Central memory CD4-positive, alpha-beta T cell (primary cell): ENCODE results near the gene CIB2.
"Not testable (repeated sequence)": the region's sequence is repeated elsewhere in the genome, so short reads cannot be mapped to it uniquely, and the experiment has no call there.

ENCODE experiments used
- DNase-seq: peaks from one replicate; pipeline ENCODE4 v3.0.0; 2022
- total RNA-seq, 3 experiments: gene quantifications; one replicate each; lab custom pipeline; 2026; lab: John Stamatoyannopoulos, UW

Gene CIB2
- total RNA-seq, result 0.39 to 1.7 (median 0.92) reads per million in 3 experiments

DNA sequence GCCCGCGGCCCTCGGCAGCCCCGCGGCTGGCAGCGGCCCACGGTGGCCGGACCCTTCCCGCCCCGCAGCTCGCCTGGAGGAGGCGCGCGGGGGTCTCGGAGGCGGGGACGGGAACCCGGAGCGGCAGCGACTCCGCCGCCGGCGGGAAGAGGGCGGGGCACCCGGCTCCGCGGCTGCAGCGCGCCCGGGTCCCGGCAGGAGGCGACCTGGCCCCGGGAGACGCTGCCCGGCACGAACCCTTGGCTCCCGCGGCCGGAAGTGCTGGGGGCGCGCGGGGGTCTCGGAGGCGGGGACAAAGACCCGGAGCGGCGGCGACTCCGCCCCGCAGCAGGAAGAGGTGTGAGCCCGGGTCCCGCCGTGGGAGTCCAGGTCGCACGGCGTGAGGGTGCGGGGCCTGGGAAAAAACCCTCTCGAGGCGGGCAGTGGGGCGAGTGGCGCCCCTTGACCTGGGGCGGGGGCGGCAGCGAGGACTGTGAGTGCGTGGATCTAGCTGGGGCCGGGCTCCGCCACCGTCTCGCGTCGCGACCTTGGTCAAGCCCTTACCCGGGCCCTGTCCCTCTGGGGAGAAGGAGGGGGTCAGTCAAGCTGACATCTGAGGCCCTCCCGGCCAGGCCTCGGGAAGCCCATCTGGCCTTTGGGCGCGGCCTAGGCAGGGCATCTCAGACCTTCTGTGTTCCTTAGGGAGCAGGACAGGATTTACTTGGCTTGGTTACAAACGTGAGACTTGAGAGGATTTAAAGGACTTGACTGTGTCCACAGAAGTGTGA, at the start of gene CIB2:
Gene CIB2, minus strand, starts transcription at position 151 of the 767 bp plus-strand sequence. CDS start 230 bp downstream, outside the sequence.
- DNase-seq, result peak; percentile 73

GRCh38 chr15:78179906-78180305, 48.7 kb upstream of the CIB2 start:
- no peak for DNase-seq

DNA sequence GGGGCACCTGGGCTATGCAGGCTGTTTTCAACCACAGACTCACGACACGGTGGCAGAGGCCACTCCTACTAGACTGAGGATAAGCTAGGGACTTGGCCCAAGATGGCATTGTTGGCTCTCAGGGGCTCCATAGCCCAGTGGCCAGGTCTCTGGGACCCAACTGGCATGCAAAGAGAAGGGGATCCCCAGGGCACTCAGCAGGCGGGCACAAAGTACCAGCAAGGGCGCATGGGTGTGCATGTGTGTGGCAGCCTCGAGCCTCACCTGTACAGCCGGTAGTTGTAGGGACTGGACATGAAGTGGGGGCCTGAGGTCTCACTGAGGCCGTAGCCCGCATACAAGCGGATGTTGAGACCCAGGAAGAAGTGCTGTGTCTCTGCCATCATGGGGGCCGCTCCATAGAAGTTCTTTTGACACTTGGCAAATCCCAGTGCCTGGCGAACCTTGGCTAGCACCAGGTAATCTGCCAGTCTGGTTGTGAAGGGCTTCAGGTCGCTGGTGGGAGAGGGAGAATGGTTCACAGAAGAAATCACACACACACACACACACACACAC, 48.1 kb upstream of the CIB2 start:
- DNase-seq, result no peak

- DNase-seq, result no peak
Measured at GRCh38 chr15:78178064-78178463, 46.8 kb upstream of the CIB2 start.

- no peak for DNase-seq
Measured at GRCh38 chr15:78177447-78177873, 46.2 kb upstream of the CIB2 start.

DNA sequence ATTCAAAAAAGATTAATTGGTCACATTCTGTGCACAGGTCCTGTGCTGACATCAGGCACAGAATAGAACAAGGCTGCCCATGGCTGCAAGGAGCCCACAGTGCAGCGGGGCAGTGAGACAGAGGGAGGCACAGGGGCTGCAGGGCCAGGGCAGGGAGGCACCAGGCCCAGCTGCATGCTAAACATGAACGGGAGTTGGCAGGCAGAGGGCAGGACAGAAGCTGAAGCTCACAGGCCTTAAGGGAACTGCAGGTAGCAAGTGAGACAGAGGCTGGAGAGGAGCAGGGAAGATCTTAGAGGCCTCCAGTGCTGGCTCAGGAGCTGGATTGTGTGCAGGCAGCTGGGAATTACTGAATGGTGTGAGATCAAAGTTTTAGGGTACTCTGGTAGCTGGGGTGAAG, 44.1 kb upstream of the CIB2 start:
- DNase-seq, result no peak

DNA sequence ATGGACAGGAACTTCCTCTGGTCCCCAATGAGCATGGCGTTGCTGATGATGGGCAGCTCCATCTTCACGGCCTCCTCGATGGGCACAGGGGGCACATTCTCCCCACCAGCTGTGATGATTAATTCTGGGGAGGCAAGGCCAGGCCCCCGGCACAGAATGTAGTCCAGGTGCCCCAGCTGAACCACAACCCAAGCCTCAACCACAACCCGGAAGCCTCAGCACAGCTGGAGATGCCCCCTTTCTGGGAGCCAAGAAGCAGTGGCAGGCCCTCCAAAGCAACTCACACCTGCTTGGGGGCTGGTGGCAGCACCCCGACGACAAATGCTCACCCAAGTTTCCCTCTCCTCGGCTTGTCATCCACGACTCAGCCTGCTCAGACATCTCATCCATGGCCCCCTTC, 43.2 kb upstream of the CIB2 start:
- DNase-seq, result no peak

- DNase-seq, result no peak
Measured at GRCh38 chr15:78171864-78172472, 40.7 kb upstream of the CIB2 start.

- no peak for DNase-seq
Measured at GRCh38 chr15:78170848-78171773, 39.9 kb upstream of the CIB2 start.

DNA sequence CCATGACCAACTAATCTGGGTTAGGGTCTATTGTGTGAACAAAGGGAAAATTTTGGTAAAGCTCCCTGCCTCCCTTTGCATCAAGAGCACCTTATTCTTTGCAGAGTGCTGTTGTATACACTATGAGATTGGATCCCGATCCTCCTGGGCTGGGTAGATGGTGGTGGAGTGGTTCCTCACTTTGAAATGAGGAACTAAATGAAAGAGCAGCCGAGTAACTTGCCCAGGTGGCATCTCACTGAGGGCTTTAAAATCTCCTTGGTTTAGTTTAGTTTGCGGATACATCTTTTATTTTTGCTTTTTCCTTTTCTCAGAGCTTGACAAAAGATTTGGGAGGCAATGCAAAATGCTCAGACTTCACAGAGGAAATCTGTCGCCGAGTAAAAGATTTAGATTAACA, 37.4 kb upstream of the CIB2 start:
- no peak for DNase-seq

DNA sequence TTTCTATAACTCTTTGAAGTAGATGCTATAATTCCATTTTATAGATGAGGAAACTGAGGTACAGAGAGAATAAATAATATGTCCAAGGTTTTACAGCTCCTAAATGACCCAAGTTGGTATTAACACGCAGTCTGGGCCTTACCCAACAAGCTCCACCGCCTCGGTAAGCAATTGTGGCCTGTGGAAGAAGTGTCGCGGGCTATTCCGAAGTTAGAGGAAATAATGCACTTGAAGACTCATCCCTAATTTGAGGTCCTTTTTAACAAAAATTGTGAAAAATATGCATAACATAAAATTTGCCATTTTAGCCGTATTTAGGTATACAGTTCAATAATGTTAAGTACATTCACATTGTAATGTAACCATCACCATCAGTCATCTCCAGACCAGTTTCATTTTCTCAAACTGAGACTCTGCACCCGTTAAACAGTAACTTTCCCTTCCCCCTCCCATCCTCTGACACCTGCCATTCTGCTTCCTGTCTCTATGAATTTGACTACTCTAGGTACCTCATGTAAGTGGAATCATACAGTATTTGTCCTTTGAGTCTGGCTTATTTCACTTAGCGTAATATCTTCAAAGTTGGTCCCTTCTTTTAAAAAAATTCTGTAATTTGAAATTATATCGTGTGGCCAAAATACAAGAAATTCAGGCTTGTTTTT, 36.1 kb upstream of the CIB2 start:
- peak; percentile 18 for DNase-seq

GRCh38 chr15:78164010-78164409, 32.8 kb upstream of the CIB2 start:
- DNase-seq, result no peak

DNA sequence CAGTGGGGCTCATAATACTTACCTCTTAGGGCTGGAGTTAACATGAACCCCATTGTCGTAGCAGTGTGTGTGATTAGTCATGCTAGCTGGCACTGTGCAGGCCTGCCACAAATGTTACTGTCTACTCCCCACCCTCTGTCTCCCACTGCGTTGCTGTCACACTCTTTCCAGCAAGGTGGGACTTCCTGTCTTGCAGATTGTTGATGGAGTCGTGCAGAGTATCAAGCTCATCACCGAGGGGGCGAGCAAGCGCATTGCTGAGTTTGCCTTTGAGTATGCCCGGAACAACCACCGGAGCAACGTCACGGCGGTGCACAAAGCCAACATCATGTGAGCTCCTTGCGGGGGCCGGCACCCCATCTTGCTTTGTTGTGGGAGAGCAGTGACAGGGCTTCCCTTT, 30.8 kb upstream of the CIB2 start:
- DNase-seq, result peak; percentile 33

DNA sequence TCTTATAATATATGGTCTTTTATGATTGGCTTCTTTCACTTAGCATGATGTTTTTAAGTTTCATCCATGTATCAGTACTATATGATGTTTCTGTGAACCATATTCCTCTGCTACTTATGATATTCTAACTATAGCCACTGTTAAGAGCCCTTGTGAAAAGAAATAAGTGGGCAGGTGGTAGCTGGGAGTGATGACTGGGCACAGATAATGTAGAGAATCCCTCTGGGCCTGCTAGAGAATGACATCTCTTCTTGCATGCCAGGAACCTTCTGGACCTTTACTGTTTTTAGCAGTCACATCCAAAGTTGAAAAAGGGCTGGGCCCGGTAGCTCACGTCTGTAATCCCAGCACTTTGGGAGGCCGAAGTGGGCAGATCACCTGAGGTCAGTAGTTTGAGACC, 28.1 kb upstream of the CIB2 start:
- no peak for DNase-seq

DNA sequence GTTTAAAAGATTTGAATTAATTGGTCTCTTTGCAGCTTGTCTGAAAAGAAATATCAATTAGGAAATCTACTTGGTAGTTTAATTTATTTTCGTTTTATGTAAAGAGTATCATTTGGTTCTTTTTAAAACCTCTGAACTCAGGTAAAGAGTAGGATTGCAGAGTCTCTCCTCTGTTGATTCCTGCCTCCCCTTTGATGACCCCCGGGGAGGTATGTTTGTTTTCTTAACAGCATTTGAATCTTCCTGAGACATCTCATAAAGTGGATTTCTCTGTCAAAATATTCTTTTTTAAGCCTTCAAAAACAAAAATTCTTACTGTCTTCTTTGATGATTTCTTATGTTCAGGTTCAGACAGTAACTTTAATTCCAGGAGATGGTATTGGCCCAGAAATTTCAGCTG, 26.0 kb upstream of the CIB2 start:
- DNase-seq, result no peak

DNA sequence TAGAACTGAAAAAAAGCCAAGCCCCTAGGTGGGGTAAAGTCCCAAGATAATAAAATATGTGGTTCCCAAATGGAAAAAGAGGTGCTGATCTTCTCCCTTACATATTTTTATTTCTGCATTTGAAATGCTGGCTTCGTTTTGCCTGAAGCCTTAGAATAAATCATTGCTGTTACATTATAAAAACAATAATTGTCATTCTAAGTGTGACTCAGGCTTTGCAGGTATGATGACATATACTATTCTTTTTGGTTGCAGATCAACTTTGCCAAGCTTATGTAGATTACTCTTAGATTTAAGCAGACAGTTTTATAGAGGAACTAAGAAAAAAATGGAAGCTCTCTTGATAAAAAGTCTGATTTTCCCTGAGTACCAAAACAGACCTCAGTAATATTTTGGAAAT, 25.4 kb upstream of the CIB2 start:
- DNase-seq, result no peak

GRCh38 chr15:78155355-78155939, 24.2 kb upstream of the CIB2 start:
- no peak for DNase-seq

DNA sequence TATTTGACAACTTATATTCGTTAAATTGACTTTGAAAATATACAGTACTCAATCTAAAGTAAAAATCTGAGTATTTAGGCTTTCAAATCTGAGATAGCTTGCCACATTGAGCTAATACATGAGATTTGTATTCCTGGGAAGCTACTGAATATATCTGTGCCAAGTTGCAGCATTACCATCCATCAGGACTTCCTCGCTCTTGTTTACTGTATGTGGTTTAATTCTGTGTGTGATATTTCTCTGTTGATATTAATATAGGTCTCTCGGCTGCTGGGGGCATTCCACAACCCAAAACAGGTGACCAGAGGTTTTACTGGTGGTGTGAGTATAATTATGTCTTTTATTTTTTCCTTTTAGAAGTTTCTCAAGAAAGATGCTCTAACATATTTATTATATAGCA, 23.7 kb upstream of the CIB2 start:
- DNase-seq, result no peak

GRCh38 chr15:78151075-78151474, 19.8 kb upstream of the CIB2 start:
- not testable (repeated sequence) for DNase-seq

DNA sequence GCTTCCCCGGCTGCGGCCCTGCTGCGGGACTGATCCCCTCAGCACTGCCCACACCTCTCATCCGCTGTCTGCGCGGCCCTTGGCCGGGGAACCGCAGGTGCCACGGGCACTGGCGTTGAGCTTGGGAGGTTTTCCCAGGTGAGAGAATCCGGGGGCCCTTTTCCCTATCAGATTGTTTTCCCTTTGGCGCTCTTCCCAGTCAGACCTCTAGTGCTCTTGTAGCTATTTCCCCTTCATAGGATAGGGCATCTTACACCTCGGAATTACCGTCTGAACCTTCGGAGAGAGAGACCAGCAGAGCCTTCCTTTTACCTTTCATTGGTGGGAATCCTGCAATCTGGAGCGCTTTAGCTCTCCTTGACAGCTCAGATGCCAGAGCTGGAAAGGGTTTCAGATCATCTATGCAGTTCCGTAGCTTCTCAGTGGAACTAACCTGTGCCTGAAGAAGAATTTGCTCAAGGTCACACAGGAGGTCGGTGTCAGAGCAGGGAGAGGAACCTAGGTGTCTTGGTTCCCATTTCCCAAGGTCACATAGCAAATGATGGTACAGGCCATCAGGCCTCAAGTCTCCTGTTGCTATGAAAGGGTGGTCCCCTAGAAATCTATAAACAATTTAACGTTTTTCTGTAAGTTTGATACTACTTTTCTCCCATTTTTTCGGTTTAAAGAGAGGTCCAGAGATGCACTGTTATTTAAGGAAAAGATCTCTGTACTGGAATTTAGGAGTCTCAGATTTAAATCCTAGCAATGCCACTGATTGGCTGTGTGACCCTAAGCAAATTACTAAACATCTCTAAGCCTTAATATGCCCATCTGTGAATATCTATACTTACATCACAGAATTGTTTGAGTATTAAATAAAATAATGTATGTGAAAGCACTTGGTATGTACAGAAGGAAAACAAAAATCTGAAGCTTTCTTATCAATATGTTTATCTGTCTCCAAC, 18.8 kb upstream of the CIB2 start:
- no peak for DNase-seq
